HG02678 (cell line): ENCODE data around the gene CCDC106.

Experiments
- ATAC-seq: cut with Tn5 transposase; IDR thresholded peaks from one replicate; pipeline ENCODE4 v1.9.1; 2021; ENCODE audit warnings: mild to moderate bottlenecking, moderate library complexity; ENCODE audit not compliant: unreplicated experiment

CCDC106 gene

DNA sequence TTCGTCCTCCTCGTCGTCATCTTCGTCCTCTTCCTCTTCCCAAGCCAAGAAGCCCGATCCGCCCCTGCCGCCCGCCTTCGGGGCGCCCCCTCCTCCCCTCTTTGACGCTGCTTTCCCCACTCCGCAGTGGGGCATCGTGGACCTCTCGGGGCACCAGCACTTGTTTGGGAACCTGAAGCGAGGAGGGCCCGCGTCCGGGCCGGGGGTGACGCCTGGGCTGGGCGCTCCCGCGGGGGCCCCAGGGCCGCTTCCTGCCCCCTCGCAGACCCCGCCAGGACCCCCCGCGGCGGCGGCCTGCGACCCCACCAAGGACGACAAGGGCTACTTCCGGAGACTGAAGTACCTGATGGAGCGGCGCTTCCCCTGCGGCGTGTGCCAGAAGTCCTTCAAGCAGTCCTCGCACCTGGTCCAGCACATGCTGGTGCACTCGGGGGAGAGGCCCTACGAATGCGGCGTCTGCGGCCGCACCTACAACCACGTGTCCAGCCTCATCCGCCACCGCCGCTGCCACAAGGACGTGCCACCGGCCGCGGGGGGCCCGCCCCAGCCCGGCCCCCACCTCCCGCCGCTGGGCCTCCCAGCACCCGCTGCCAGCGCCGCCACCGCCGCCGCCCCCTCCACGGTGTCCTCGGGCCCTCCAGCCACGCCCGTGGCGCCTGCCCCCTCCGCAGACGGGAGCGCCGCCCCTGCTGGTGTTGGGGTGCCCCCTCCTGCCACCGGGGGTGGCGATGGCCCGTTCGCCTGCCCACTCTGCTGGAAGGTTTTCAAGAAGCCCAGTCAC, 33.9 kb upstream of the CCDC106 start:
- ATAC-seq, result no peak

DNA sequence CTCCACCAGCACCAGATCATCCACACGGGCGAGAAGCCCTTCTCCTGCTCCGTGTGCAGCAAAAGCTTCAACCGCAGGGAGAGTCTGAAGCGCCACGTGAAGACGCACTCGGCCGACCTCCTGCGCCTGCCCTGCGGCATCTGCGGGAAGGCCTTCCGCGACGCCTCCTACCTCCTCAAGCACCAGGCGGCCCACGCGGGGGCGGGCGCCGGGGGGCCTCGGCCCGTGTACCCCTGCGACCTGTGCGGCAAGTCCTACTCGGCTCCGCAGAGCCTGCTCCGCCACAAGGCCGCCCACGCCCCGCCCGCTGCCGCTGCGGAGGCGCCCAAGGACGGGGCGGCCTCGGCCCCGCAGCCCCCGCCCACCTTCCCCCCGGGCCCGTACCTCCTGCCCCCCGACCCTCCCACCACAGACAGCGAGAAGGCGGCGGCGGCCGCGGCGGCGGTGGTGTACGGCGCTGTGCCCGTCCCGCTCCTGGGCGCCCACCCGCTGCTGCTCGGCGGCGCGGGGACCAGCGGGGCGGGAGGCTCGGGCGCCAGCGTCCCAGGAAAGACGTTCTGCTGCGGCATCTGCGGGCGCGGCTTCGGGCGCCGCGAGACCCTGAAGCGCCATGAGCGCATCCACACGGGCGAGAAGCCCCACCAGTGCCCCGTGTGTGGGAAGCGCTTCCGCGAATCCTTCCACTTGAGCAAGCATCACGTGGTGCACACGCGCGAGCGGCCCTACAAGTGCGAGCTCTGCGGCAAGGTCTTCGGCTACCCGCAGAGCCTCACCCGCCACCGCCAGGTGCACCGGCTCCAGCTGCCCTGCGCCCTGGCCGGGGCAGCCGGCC, 33.1 kb upstream of the CCDC106 start:
- ATAC-seq, result no peak

DNA sequence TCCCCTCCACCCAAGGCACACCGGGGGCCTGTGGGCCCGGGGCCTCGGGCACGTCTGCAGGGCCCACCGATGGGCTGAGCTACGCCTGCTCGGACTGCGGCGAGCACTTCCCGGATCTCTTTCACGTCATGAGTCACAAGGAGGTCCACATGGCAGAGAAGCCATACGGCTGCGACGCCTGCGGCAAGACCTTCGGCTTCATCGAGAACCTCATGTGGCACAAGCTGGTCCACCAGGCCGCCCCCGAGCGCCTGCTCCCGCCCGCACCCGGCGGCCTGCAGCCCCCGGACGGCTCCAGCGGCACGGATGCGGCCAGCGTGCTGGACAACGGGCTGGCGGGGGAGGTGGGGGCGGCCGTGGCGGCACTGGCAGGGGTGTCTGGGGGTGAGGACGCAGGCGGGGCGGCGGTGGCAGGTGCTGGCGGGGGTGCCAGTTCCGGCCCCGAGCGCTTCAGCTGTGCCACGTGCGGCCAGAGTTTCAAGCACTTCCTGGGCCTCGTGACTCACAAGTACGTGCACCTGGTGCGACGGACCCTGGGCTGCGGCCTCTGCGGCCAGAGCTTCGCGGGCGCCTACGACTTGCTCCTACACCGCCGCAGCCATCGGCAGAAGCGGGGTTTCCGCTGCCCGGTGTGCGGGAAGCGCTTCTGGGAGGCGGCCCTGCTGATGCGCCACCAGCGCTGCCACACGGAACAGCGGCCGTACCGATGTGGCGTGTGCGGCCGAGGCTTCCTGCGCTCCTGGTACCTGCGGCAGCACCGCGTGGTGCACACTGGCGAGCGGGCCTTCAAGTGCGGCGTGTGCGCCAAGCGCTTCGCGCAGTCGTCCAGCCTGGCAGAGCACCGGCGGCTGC, 32.2 kb upstream of the CCDC106 start:
- no peak for ATAC-seq

DNA sequence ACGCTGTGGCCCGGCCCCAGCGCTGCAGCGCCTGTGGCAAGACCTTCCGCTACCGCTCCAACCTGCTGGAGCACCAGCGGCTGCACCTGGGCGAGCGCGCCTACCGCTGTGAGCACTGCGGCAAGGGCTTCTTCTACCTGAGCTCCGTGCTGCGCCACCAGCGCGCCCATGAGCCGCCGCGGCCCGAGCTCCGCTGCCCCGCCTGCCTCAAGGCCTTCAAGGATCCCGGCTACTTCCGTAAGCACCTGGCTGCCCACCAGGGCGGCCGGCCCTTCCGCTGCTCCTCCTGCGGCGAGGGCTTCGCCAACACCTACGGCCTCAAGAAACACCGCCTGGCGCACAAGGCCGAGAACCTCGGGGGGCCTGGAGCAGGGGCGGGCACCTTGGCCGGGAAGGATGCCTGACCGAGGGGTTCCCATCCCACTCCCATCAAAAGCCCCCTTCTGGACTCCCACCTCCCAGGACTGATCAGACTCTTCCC, 31.6 kb upstream of the CCDC106 start:
- ATAC-seq, result no peak

DNA sequence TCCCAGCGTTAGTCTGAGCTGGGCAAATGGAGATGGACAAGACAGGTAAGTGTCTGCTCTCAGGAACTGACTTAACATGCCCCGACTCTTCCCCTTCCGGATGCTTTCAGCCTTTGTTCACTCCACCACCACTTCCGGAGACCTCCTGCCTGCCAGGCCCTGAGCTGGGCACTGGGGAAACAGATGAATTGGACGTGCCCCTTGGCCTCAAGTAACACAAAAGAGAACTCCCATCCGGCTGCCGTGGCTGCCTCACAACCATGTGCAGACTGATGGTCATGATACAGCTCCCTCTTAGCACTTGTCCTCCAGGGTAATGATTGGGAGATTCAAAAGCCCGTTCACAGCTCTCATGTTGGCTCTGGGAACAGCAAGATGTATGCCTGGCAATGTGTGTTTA, 30.6 kb upstream of the CCDC106 start:
- ATAC-seq, result no peak

DNA sequence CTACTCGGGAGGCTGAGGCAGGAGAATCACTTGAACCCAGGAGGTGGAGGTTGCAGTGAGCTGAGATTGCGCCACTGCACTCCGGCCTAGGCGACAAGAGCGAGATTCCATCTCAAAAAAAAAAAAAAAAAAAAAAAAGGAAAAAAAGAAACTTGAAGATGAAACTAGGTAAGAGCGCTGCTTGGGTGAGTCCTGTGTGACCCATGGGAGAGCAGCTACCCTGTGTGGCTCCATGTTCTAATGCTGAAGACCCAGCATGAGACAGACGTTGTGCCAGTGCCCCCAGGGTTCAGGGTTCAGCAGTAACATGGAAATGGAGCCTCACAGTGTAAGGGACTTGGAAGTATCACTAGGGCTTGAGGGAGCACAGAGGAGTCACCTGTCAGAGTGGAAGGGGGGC, 29.6 kb upstream of the CCDC106 start:
- no peak for ATAC-seq

DNA sequence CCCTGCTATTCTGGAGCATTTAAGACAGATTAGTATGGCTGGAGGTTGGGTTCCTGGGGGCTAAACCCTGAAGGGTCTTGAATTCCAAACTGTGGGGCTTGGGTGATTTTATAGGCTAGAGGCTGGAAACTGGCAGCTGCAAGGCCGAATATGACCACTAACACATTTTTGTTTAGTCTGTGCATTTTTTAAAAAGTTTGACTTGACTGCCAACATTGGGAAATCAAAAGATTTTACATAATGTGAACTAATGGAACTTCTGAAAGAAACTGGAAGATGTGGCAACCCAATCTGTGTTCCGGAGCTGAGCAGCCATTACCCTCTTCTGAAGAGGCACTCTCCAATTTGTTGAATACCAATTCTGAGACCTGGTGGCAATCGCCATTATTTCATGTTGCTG, 28.7 kb upstream of the CCDC106 start:
- no peak for ATAC-seq

DNA sequence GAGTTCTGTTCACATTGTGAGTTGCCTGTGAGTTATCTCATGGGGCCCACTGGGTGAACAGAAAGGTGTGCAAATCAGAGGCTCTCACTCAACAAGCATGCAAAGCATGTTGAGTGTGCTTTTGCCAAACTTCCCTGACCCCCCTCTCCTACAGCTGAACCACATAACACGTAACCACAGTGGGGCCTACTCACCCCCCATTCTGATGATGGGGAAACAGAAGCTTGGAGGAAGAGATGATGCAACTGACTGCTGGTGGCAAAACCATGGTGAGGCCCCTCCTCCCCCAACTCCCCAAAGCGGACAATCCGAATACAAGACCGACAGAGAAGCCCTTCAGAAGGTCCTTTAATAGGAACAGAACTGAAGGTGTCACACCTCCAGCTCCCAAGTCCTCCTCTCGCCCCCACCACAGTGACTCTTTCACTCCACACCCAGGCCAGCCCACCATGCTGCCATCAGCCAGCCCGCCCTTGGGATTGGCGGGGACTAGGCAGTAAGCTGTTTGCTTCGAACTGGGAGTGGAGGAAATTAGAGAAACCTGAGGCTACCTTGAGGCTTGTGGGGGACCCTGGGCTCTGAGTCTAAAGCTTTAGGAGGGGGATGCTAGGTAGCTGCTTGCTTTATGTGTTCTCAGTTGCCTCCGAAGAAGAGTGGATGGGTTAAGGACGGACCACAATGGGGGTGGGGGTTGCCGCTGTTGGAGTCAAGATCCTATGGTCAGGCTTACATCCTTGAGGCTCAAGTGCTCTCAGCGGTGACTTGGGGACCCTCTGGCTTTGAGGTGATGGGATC, 27.4 kb upstream of the CCDC106 start:
- ATAC-seq, result no peak

DNA sequence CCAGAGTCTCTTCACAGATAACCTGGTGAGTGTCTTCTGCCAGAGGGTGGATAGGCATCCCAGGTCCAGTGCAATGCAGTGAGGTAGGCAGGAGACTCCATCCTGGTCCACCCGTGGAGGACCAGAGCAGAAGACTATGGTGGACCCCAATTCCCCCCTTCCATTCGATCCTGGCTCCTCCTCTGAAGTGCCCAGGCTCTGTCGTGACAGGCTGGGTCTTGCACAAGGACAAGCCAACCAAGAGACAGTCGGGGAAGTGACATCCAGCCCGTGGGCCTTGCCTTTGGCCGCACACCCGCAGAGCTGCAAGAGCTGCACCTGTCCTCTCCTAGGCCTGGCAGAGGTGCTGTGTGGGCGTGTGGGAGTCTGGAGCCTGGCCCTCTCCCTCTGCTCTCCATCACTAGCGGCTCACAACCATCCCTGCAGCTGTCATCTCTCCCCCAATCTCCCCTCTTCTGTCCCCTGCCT, 26.8 kb upstream of the CCDC106 start:
- ATAC-seq, result no peak

DNA sequence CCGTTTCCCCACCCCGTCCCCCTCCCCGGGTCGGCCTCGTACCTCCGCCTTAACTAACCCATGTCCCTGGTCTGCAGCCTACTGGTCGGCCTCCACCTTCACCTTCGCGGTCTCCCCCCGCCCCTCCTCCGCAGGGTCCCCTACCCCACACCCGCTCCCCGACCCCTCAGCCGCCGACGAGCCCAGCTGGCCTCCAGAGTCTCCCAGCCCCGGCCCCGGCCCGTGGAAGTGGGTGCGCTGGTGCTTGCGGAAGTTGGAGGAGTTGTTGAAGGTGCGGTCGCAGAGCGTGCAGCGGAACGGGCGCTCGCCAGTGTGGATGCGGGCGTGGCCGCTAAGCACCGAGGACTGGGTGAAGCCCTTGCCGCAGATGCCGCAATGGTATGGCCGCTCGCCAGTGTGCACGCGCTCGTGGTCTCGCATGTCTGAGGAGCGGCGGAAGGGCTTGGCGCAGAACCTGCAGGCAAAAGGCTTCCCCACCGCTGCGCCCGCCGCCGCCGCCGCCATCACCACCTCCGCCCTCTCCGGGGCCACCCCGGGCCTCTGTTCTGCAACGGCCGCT, 26.3 kb upstream of the CCDC106 start:
- ATAC-seq, result no peak

DNA sequence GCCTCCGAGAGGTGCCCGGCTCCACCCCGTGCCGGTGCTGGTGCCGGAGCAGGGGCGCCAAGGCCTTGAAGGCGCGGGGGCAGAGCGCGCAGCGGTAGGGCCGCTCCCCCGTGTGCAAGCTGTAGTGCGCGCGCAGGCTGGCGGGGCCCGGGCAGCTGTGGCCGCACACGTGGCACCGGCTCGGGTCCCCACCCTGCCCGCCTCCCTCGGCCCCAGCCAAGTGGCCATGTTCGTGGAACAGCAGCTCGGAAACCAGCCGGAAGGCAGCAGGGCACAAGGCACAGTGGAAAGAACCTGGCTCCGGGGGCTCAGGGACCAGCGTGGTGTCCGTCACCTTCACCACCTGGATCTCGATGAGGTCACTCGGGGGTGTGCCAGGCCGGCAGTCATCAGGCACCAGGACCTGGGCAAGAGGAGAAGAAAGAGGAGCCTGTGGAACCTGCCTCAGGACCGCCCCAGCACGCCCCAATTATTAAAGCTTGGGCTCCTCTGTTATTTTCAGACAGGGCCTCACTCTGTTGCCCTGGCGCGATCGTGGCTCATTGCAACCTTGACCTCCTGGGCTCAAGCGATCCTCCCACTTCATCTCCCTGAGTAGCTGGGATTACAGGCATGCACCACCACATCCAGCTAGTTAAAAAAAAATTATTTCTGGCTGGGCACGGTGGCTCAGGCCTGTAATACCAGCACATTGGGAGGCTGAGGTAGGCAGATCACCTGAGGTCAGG, 25.6 kb upstream of the CCDC106 start:
- no peak for ATAC-seq

DNA sequence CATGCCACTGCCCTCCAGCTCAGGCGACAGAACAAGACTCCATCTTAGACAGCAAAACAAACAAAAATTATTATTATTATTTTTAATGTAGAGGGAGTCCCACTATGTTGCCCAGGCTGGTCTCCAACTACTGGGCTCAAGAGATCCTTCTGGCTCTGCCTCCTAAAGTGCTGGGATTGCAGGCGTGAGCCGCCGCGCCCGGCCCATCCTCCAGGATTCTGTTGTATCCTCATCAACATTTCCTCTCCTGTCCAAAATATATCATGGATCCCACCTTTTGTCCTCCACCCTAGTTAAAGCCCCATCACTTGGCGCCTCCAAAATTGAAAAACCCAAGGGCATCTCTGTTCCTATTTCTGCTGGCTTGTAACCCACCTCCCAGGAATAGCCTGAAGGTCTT, 24.9 kb upstream of the CCDC106 start:
- no peak for ATAC-seq

DNA sequence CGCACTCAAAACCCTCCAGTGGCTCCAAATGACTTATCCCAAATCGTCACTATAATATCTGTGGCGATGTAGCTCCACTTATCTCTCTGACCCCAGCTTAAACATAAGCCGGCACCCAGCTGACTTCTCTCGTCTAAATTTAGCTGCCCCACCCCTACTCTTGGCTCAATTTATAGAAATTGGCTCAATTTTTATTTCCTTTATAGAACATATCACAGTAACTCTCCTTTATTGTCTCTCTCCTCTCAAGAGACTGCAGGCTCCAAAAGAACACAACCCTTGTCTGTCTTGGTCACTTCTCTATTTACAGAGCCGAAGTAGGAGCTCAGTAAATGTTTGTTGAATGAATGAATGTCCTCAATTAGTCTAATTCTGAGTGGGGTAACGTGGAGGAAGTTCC, 24.5 kb upstream of the CCDC106 start:
- ATAC-seq, result no peak

DNA sequence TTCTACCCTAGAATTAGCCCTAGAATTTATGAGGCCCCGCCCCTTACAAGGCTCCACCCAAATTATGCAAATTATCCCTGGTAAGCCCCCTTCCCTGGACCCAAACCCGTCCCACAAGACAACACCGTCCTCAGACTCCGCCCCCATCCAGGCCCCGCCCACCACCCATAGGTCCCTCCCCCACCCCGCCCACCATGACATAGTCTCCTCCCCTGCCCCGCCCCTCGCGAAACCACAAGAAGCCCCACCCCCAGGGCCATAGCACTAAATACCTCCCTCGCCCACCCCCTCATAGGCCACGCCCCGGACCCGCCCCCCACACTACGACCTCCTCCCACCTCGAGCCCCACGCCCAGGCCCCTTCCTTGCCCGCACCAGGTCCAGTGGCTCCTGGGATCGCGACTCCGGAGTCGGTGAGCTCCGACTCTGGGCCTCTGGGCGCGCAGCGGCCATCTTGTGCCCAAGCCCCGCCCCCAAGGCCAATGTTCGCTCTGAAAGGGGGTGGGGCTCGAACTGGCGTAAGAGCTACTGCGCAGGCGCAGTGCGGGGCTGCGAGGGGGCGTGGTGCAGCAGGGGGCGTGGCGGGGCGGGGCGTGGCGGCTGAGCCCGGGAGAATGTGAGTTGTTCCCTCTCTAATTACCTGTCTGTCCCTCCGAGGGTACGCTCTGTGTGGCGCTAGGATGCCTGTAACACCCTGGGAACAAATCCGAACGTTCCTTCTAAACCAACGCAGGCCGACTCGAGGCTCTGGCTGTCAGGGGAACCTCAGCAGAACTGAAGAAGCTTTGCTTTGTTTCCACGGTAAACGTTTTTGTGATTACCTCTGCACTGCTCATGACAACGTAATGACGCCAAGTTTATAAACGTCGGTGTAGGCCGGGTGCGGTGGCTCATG, 23.7 kb upstream of the CCDC106 start, which contains the start of gene ZNF784:
Gene ZNF784 (minus strand): TSS at position 458 of the 895 bp plus-strand sequence. CDS start 5 bp downstream, at position 453.
- peak; percentile 69 for ATAC-seq

DNA sequence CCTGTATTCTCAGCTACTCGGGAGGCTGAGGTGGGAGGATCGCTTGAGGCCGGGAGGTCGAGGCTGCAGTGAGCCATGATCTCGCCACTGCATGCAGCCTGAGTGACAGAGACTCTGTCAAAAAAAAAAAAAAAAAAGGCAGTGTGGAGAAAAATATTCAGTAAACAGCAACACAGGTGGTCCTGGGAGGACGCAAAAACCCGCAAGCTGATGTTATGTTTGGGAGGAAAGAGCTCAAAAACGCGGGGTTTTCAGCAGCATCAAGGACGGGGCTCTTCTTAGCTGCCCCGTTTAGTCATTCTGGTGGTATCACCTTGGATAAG, 23.0 kb upstream of the CCDC106 start:
- no peak for ATAC-seq

DNA sequence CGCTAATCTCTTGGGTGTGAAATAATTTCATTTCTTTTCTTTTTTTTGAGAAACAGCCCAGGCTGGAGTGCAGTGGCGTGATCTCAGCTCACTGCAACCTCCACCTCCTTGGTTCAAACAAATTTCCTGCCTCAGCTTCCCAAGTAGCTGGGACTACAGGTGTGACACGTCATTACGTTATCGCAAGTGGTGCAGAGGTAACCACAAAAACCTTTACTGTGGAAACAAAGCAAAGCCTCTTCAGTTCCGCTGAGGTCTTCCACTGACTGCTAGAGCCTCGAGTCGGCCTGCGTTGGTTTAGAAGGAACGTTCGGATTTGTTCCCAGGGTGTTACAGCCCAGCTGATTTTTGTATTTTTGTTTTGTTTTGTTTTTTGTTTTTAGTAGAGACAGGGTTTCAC, 21.7 kb upstream of the CCDC106 start:
- ATAC-seq, result no peak

DNA sequence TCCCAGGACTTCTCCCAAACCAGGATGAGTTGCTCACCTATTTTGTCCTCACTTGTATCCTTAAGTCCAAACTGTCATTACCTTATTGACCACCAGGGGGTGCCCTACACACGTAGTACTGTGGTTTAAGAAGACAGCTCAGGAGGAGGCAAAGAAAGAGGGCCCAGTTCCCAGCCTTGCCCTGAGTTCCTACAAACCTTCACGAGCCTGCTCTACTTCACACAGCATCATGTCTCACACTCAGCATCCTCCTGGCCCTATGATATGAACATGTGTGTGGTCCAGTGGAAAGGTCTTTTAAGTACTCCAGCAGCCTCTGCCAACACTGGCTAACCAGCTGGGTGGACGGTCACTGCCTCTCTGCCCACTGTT, 15.6 kb upstream of the CCDC106 start:
- no peak for ATAC-seq

DNA sequence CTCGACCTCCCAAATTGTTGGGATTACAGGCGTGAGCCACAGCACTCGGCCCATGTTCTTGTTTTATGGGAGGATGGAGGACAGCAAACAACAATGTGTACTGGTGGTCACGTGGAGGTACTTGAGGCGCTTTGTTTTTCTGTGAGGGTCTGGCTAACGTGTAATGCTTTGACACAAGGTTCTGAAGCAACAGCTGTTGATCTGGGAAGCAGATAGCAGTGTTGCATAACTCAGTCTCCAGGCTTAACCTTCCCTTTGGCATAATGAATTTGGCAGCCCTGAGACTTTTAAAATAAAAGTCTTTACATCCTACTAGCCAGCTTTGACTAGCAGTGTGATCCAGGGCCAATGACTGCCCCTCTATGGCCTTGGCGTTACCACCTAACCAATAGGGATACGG, 14.2 kb upstream of the CCDC106 start:
- no peak for ATAC-seq
